ENCODE data around the gene ATP5F1E. TPM values are rescaled to one million over a fixed set of nuclear protein-coding genes. Genes with fewer than 3 reads are reported as not detected.
A peak's percentile ranks its signal among the peaks of the same experiment; 100 is the strongest.

ATP5F1E gene
- total RNA-seq, 1 donor from 2014 or later: 53.5 TPM

GRCh38 chr20:59040667-59041066 is 8.5 kb upstream of the ATP5F1E start:
- TF ChIP-seq, protein P1, sequence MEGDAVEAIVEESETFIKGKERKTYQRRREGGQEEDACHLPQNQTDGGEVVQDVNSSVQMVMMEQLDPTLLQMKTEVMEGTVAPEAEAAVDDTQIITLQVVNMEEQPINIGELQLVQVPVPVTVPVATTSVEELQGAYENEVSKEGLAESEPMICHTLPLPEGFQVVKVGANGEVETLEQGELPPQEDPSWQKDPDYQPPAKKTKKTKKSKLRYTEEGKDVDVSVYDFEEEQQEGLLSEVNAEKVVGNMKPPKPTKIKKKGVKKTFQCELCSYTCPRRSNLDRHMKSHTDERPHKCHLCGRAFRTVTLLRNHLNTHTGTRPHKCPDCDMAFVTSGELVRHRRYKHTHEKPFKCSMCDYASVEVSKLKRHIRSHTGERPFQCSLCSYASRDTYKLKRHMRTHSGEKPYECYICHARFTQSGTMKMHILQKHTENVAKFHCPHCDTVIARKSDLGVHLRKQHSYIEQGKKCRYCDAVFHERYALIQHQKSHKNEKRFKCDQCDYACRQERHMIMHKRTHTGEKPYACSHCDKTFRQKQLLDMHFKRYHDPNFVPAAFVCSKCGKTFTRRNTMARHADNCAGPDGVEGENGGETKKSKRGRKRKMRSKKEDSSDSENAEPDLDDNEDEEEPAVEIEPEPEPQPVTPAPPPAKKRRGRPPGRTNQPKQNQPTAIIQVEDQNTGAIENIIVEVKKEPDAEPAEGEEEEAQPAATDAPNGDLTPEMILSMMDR (IDR thresholded peaks at IDR 0.05; ENCODE audit: partially characterized antibody, unreplicated experiment): no peak
- Mint-ChIP-seq H3K9me3 (ENCODE audit: unreplicated experiment) (peaks cover 4% of the 10 kb centered on the region), H3K4me1 (ENCODE audit: low read depth, unreplicated experiment) (peaks cover 15% of the 10 kb centered on the region), H3K36me3 (ENCODE audit: unreplicated experiment) (peaks cover 2% of the 10 kb centered on the region), H3K27me3 (ENCODE audit: unreplicated experiment) (peaks cover 1% of the 10 kb centered on the region), H3K4me3 (ENCODE audit: unreplicated experiment) (peak overlapping the region; percentile 70), H3K27ac (ENCODE audit: unreplicated experiment) (no peak overlapping the region)
- no peak for DNase-seq

GRCh38 chr20:59039233-59039632 is 7.1 kb upstream of the ATP5F1E start:
- Mint-ChIP-seq H3K4me1 (ENCODE audit: low read depth, unreplicated experiment) (peaks cover 15% of the 10 kb centered on the region), H3K9me3 (ENCODE audit: unreplicated experiment) (peaks cover 5% of the 10 kb centered on the region), H3K27ac (ENCODE audit: unreplicated experiment) (no peak overlapping the region), H3K36me3 (ENCODE audit: unreplicated experiment) (peaks cover 5% of the 10 kb centered on the region), H3K4me3 (ENCODE audit: unreplicated experiment) (no peak overlapping the region), H3K27me3 (ENCODE audit: unreplicated experiment) (peaks cover 1% of the 10 kb centered on the region)
- no peak for DNase-seq
- TF ChIP-seq, protein P1 (IDR thresholded peaks at IDR 0.05; ENCODE audit: partially characterized antibody, unreplicated experiment): no peak

DNA sequence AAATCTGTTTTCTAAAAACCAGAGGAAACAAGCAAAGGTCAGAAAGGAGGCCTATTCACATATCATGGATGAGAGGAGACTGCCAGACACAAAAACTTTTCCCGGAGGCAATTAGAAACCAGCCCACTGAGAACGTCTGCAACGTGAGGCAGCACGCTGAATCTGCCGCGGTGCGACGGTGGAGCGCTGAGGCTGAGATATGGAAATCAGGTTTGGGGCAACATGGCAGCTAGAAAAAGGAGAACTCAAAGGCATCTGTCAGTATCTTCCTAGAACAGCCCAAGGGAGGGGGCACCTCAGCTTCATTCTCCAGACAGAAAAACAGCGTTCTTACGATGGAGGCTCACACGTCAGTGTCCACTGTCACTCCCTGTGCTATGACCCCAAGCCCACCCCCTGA is 5.3 kb upstream of the ATP5F1E start:
- no peak for DNase-seq
- TF ChIP-seq, protein P1 (IDR thresholded peaks at IDR 0.05; ENCODE audit: partially characterized antibody, unreplicated experiment): no peak
- H3K4me3 Mint-ChIP-seq (ENCODE audit: unreplicated experiment): no peak overlapping the region
- H3K36me3 Mint-ChIP-seq (ENCODE audit: unreplicated experiment): peaks cover 5% of the 10 kb centered on the region
- peaks cover 1% of the 10 kb centered on the region for H3K27me3 Mint-ChIP-seq (ENCODE audit: unreplicated experiment)
- H3K9me3 Mint-ChIP-seq (ENCODE audit: unreplicated experiment): peaks cover 5% of the 10 kb centered on the region
- H3K4me1 Mint-ChIP-seq (ENCODE audit: low read depth, unreplicated experiment): peaks cover 9% of the 10 kb centered on the region
- peak overlapping the region; percentile 30 for H3K27ac Mint-ChIP-seq (ENCODE audit: unreplicated experiment)

- Mint-ChIP-seq H3K4me1 (ENCODE audit: low read depth, unreplicated experiment) (peaks cover 6% of the 10 kb centered on the region), H3K27ac (ENCODE audit: unreplicated experiment) (no peak overlapping the region), H3K36me3 (ENCODE audit: unreplicated experiment) (peaks cover 5% of the 10 kb centered on the region), H3K4me3 (ENCODE audit: unreplicated experiment) (no peak overlapping the region), H3K27me3 (ENCODE audit: unreplicated experiment) (no peaks in the 10 kb centered on the region), H3K9me3 (ENCODE audit: unreplicated experiment) (peaks cover 3% of the 10 kb centered on the region)
- no peak for DNase-seq
- TF ChIP-seq, protein P1 (IDR thresholded peaks at IDR 0.05; ENCODE audit: partially characterized antibody, unreplicated experiment): no peak
Observed at GRCh38 chr20:59035381-59035780, 3.2 kb upstream of the ATP5F1E start.

DNA sequence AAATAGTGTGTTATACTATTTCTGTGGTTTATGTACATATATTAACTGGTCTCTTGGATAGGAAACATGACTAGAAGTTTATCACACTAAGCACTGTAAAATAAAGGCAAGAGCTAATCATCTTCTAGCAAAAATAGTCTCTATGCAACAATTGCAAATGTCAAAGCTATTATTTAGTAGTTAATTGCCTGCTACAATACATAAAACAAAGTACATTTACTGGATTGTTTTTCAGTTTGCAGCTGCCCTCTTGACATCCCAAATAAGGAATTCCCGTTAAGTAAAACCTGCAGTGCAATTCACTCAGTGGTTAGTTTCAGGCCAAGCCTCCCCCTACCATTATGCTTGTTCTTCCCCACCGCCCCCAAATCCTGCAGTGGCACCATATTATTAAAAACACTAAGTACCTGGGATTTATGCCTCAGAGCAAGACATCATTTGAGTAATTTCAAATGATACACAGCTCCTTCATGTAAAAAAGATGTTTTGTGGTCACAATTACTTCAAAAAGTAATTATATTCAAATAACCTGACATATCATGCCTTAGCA is 1.6 kb upstream of the ATP5F1E start:
- H3K4me3 Mint-ChIP-seq (ENCODE audit: unreplicated experiment): peak overlapping the region; percentile 8
- TF ChIP-seq, protein P1 (IDR thresholded peaks at IDR 0.05; ENCODE audit: partially characterized antibody, unreplicated experiment): no peak
- H3K27me3 Mint-ChIP-seq (ENCODE audit: unreplicated experiment): no peaks in the 10 kb centered on the region
- H3K36me3 Mint-ChIP-seq (ENCODE audit: unreplicated experiment): peaks cover 5% of the 10 kb centered on the region
- peaks cover 16% of the 10 kb centered on the region for H3K4me1 Mint-ChIP-seq (ENCODE audit: low read depth, unreplicated experiment)
- H3K9me3 Mint-ChIP-seq (ENCODE audit: unreplicated experiment): peaks cover 3% of the 10 kb centered on the region
- no peak for DNase-seq
- no peak overlapping the region for H3K27ac Mint-ChIP-seq (ENCODE audit: unreplicated experiment)
